Naive B cell (primary cell): ENCODE data around the gene EME1. TPM values are rescaled to one million over a fixed set of nuclear protein-coding genes. Genes with fewer than 3 reads are reported as not detected.
"Not testable (repeated sequence)": the region's sequence is repeated elsewhere in the genome, so short reads cannot be mapped to it uniquely, and the experiment has no call there.

Experiments
- ATAC-seq, 2 donors: fragments of 150-1000 bp; cut with Tn5 transposase; 2 replicates each; pipeline ENCODE4 v1.10.0; 2021; ENCODE audit warnings: low read depth in 2 of 2, mild to moderate bottlenecking in 2 of 2, moderate library complexity in 2 of 2
- DNase-seq: peaks from one replicate; pipeline ENCODE4 v3.0.0; 2022
- H3K27ac Mint-ChIP-seq, 6 donors: one replicate each; pipeline ENCODE4 v1.8.0; 2020 to 2022; ENCODE audit warnings: mild to moderate bottlenecking in 6 of 6, mixed read lengths in 6 of 6, moderate library complexity in 5 of 6, inconsistent platforms in 2 of 6
- H3K27me3 Mint-ChIP-seq, 3 donors: one replicate each; pipeline ENCODE4 v1.8.0; 2021 to 2022; ENCODE audit warnings: mixed read lengths in 3 of 3, mild to moderate bottlenecking in 1 of 3
- H3K36me3 Mint-ChIP-seq, 2 donors: one replicate each; pipeline ENCODE4 v1.8.0; 2020 to 2022; ENCODE audit warnings: mixed read lengths in 2 of 2, inconsistent platforms in 1 of 2, mild to moderate bottlenecking in 1 of 2
- H3K4me1 Mint-ChIP-seq, 3 donors: one replicate each; pipeline ENCODE4 v1.8.0; 2020 to 2022; ENCODE audit warnings: mixed read lengths in 3 of 3, inconsistent platforms in 1 of 3, mild to moderate bottlenecking in 1 of 3, moderate library complexity in 1 of 3
- H3K4me3 Mint-ChIP-seq, 8 donors: one replicate each; pipeline ENCODE4 v1.8.0; 2020 to 2022; ENCODE audit warnings: mild to moderate bottlenecking in 8 of 8, mixed read lengths in 8 of 8, moderate library complexity in 8 of 8, inconsistent platforms in 2 of 8
- H3K9me3 Mint-ChIP-seq, 7 donors: one replicate each; pipeline ENCODE4 v1.8.0; 2020 to 2022; ENCODE audit warnings: mixed read lengths in 7 of 7, mild to moderate bottlenecking in 5 of 7, inconsistent platforms in 2 of 7, moderate library complexity in 1 of 7
- polyA plus RNA-seq, 6 donors: library from polyadenylated mRNA; unstranded; fragments of 300-500 nt; fragmentation: Illumina TruSeq; gene quantifications; one replicate each; pipeline ENCODE4 v1.2.3, GENCODE V29; 2021; ENCODE audit warnings: low read depth in 6 of 6

The EME1 gene
- polyA plus RNA-seq, 6 donors from 2014 or later, result 0.36 to 0.87 (median 0.59) TPM; not detected in 2

DNA sequence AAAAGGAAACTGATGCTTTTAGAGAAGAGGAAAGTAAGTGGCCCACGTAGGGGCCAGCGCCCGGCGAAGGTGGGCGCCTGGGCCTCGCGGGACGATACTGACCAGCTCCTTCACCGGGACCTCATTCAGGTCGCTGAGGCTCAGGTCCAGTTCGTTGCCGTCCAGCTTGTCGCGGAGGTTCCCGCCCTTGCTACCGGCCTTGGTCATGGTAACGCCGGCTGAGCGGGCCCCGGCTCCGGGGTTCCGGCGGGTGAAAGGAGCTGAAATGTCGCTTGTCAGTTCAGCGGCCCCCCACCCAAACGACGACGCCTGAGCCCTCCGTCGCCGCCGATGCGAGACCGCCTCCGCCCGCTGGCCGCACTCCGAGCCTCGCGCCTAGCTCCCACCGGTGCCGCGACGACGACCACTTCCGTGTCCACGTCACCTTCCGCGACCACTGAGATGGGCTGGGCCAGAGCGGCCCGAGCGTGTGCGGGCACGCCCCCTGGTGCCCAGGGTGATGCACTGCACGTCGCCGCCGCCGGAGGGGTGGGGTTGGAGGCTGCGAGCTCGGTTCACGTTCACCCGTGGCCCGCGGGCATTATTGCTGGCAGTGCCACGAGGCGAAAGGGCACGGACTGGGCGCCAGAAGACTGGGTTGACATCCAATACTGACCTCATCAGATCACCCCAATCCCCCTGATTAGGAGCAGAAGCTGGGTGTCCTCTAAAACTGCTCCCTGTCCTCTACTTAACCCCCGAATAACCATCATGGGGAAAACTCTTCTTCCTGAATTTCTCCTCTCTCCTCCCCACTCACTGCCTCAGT is 24.3 kb downstream of the EME1 start, which contains the start of gene LRRC59:
LRRC59 (minus strand) TSS at position 413 of the 808 bp plus-strand sequence; CDS start at position 207, 206 bp downstream.
- Mint-ChIP-seq H3K27ac (peak within 1 kb of the TSS; percentile 78 to 97 (median 91)), H3K4me1 (peaks cover 28 to 45% (median 34%) of the 10 kb centered on the region in 3 donors), H3K4me3 (peak within 1 kb of the TSS; percentile 83 to 95 (median 92)), H3K27me3 (peaks cover 0 to 5% (median 0%) of the 10 kb centered on the region in 3 donors), H3K36me3 (peaks cover 0 to 17% of the 10 kb centered on the region in 2 donors), H3K9me3 (peaks cover 0 to 3% (median 0%) of the 10 kb centered on the region in 7 donors)
- ATAC-seq, result peak; percentile 96 to 97
- DNase-seq, result peak; percentile 93

DNA sequence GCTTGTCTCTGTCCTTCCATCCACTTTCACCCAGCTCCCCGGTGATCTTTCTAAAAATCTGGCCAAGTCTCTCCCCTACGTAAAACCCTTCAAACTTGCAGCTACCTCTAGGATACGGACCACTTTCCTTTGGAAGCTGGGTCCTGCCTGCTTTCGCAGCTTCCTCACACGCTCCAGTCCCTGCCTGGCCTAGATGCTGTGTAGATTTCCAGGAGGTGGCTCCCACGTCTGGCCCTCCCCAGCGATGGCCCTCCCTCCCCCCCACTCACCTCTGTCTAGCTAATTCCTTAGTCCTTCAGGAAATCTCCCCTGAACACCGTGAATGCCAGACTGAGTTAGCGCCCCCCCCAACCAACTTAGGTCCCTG is 24.9 kb downstream of the EME1 start:
- H3K4me3 Mint-ChIP-seq, result peak overlapping the region; percentile 83 to 95 (median 92)
- H3K4me1 Mint-ChIP-seq, result peaks cover 28 to 39% (median 34%) of the 10 kb centered on the region in 3 donors
- peaks cover 0 to 3% (median 0%) of the 10 kb centered on the region in 7 donors for H3K9me3 Mint-ChIP-seq
- H3K27ac Mint-ChIP-seq, result peak overlapping the region in 5 of 6 donors; percentile 88 to 97 (median 92)
- peaks cover 0 to 14% of the 10 kb centered on the region in 2 donors for H3K36me3 Mint-ChIP-seq
- H3K27me3 Mint-ChIP-seq, result peaks cover 0 to 5% (median 0%) of the 10 kb centered on the region in 3 donors
- no peak for ATAC-seq
- no peak for DNase-seq

DNA sequence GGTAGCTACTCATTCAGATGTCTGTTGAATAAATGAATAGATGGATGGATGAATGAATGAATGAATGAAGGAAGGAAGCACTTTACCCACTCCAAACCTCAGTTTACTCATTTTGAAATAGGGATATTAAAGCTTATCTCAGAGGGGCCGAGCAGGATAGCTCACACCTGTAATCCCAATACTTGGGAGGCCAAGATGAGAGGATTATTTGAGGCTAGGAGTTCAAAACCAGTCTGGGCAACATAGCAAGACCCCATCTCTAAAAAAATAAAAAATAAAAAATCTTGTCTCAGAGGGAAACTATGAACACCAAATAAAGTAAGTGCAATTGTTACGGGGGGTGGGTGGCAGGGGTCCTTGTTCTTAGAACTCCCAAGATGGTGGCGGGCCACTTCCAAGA is 25.6 kb downstream of the EME1 start:
- H3K27ac Mint-ChIP-seq, result not testable (repeated sequence)

DNA sequence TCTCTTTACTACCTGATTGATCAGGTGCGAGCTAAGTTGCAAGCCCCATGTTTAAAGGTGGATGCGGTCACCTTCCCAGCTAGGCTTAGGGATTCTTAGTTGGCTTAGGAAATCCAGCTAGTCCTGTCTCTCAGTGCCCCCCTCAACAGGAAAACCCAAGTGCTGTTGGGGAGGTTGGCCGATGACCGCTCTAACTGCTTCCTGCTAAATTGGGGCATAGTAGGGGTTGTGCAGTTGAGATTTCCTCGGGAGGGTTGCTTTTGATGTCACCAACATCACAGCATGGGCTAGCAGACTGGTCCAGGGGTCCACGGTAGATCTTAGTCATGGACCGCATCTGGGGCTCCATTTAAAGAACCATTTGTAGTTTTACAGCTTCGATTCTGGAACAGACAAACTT is 26.6 kb downstream of the EME1 start:
- H3K27me3 Mint-ChIP-seq, result peaks cover 7 to 15% (median 11%) of the 10 kb centered on the region in 3 donors
- H3K9me3 Mint-ChIP-seq, ATAC-seq, H3K27ac Mint-ChIP-seq, DNase-seq, H3K36me3 Mint-ChIP-seq: not testable (repeated sequence)
- peak overlapping the region in 1 of 8 donors; percentile 44 for H3K4me3 Mint-ChIP-seq
- peaks cover 26 to 30% (median 26%) of the 10 kb centered on the region in 3 donors for H3K4me1 Mint-ChIP-seq

More for the DNA sequence above, 25.6 kb downstream of the EME1 start:
- not testable (repeated sequence) for ATAC-seq, H3K27me3 Mint-ChIP-seq, H3K9me3 Mint-ChIP-seq, H3K36me3 Mint-ChIP-seq, DNase-seq
- peak overlapping the region in 4 of 8 donors; percentile 33 to 90 (median 70) for H3K4me3 Mint-ChIP-seq
- peaks cover 28 to 34% (median 33%) of the 10 kb centered on the region in 3 donors for H3K4me1 Mint-ChIP-seq

DNA sequence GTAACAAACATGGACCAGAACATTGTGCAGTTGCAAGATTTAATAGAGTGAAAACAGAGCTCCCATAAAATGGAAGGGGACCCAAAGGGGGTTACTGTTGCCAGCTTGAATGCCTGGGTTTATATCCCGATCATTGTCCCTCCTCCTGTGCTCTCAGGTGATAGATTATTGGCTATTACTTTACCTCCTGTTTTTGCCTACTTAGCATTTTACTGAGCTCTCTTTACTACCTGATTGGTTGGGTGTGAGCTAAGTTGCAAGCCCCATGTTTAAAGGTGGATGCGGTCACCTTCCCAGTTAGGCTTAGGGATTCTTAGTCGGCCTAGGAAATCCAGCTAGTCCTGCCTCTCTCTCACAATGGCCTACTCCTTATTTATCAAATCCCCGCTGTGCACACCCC is 32.3 kb downstream of the EME1 start:
- H3K27ac Mint-ChIP-seq, DNase-seq, H3K4me1 Mint-ChIP-seq, H3K4me3 Mint-ChIP-seq, ATAC-seq, H3K36me3 Mint-ChIP-seq, H3K9me3 Mint-ChIP-seq: not testable (repeated sequence)
- peaks cover 12 to 31% (median 31%) of the 10 kb centered on the region in 3 donors for H3K27me3 Mint-ChIP-seq

DNA sequence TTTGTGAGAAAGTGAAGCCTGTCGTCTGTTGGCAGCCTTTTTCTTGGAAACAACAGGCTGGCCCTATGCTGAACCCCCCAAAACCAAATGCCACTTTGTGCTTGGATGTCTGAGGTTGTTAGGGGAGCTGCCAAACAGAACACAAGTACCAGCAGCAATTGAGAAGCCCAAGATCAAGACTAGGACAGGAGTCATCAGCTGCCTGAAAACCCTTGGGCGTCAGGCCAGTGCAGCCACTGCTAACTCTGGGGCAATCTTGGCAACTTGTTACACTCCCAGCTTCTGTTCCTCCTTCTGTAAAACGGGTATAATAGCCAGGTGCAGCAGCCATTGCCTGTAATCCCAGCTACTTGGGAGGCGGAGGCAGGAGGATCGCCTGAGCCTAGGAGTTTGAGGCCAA is 33.5 kb downstream of the EME1 start:
- ATAC-seq, result no peak
- no peak for DNase-seq
- H3K4me3 Mint-ChIP-seq, result no peak overlapping the region
- H3K9me3 Mint-ChIP-seq, result no peaks in the 10 kb centered on the region
- peaks cover 0 to 5% (median 0%) of the 10 kb centered on the region in 3 donors for H3K4me1 Mint-ChIP-seq
- no peak overlapping the region for H3K27ac Mint-ChIP-seq
- H3K36me3 Mint-ChIP-seq, result no peaks in the 10 kb centered on the region
- peaks cover 12 to 32% (median 32%) of the 10 kb centered on the region in 3 donors for H3K27me3 Mint-ChIP-seq

DNA sequence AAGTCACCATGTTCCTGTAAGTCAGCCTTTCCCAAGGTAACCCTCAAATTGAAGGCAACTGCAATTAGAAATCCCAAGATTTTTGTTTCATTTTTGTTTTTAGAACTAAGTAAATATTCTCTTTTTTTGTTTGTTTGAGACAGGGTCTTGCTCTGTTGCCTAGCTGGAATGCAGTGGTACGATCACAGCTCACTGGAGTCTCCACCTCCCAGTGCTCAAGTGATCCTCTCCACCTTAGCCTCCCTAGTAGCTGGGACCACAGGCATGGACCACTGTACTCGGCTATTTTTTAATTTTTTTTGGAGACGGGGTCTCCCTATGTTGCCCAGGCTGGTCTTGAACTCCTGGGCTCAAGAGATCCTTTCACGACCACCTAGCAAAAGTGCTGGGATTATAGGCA is 34.9 kb downstream of the EME1 start:
- H3K27ac Mint-ChIP-seq, result peak overlapping the region in 1 of 6 donors; percentile 49
- H3K36me3 Mint-ChIP-seq, result no peaks in the 10 kb centered on the region
- H3K4me3 Mint-ChIP-seq, result no peak overlapping the region
- no peak for DNase-seq
- ATAC-seq, result no peak
- peaks cover 0 to 4% (median 0%) of the 10 kb centered on the region in 7 donors for H3K9me3 Mint-ChIP-seq
- peaks cover 0 to 5% (median 0%) of the 10 kb centered on the region in 3 donors for H3K4me1 Mint-ChIP-seq
- H3K27me3 Mint-ChIP-seq, result peaks cover 12 to 39% (median 28%) of the 10 kb centered on the region in 3 donors

DNA sequence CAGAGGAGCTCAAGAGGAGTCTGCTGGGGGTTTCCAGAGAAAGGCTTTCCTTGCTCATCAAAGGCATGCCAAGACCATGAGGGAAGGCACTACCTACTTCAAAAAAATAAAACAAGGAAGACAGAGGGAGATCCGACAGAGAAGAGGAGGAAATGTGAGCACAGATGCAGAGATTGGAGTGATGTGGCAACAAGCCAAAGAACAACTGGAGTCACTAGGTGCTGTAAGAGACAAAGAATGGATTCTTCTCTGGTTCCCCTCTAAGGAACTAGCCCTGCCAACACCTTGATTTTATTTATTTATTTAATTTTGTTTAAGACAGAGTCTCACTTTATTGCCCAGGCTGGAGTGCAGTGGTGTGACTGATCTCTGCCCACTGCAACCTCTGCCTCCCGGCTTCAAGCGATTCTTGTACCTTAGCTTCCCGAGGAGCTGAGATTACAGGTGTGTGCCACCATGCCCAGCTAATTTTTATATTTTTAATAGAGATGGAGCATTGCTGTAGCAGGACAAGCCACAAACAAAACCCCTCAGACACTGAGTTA is 39.2 kb downstream of the EME1 start:
- ATAC-seq (no peak), DNase-seq (no peak)
- Mint-ChIP-seq H3K27me3 (peaks cover 0 to 10% (median 8%) of the 10 kb centered on the region in 3 donors), H3K4me1 (no peaks in the 10 kb centered on the region), H3K36me3 (no peaks in the 10 kb centered on the region), H3K4me3 (no peak overlapping the region), H3K9me3 (peaks cover 0 to 4% (median 0%) of the 10 kb centered on the region in 7 donors), H3K27ac (no peak overlapping the region)

DNA sequence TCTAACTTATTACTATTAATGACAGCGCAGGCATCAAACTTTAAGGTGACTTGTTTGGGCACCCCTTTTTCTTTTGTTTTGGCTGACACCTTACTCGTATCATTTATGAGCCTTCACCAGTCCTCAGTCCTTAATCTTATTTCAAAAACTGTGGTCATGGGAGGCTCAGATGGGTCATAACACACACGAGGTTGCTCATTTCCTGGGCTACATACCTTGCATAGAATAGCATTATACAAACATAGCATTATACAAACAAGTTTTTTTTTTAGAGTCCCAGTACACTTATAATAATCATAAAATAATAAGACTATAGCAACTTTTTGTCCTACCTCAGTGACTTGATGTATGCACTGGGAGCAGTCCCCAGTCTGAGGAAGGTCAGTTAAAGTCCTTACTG is 41.8 kb downstream of the EME1 start:
- Mint-ChIP-seq H3K27ac (no peak overlapping the region), H3K36me3 (peaks cover 6 to 9% of the 10 kb centered on the region in 2 donors), H3K4me1 (peaks cover 0 to 8% (median 0%) of the 10 kb centered on the region in 3 donors), H3K4me3 (no peak overlapping the region), H3K9me3 (peaks cover 5 to 10% (median 6%) of the 10 kb centered on the region in 7 donors), H3K27me3 (peaks cover 0 to 10% (median 8%) of the 10 kb centered on the region in 3 donors)
- DNase-seq (no peak), ATAC-seq (no peak)

DNA sequence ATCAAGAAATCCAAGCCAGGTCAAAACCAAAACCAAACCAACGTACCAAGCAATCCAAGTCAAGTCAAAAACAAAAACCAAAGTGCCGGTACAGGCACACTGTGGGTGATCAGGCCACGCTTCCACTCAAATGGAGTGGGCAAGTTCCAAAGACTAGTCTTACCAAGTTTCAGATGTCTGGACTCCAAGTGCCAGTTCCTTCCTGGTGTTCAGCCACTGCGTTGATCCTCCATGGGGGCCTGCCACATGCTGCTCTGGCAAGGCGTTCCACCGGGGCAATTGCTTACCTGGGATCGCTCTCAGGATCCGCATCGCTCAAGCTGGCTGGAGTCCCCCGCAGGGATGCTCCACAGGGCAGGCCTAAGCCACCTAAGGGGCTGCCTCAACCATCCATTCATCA is 46.5 kb downstream of the EME1 start:
- peak overlapping the region in 3 of 8 donors; percentile 9 to 51 (median 45) for H3K4me3 Mint-ChIP-seq
- H3K4me1 Mint-ChIP-seq, result peaks cover 5 to 34% (median 10%) of the 10 kb centered on the region in 3 donors
- H3K9me3 Mint-ChIP-seq, H3K27ac Mint-ChIP-seq, H3K27me3 Mint-ChIP-seq, H3K36me3 Mint-ChIP-seq, ATAC-seq, DNase-seq: not testable (repeated sequence)

DNA sequence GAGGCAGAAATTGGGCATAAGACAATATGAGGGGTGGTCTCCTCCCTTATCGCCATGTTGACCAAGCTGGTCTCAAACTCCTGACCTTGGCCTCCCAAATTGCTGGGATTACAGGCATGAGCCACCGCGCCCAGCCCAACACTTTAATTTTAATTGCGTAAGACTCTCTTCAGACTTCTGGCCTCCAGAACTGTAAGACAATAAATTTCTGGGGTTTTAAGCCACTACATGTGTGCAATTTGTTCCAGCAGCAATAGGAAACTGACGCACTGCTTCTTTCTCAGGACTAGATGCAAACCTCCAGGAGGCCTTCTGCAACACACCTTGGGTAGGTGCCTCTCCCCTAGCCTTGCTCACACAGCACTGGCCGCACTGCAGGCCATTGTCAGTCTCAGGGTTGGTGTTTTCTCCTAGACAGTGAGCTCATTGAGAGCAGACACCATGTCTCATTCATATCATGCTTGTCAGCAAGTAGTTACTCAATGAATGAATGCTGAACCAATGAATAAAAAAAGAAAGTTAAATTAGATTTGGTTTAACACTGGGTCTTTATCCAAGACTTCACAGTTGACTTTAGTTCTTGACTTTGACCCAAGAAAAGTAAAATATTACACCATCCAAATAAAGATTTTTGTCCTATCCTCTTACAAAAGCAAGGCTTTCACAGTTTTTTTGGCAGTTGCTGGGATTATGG is 47.5 kb downstream of the EME1 start:
- ATAC-seq, result no peak
- H3K27ac Mint-ChIP-seq, result peak overlapping the region in 3 of 6 donors; percentile 91 to 96 (median 94)
- peaks cover 0 to 4% (median 0%) of the 10 kb centered on the region in 3 donors for H3K27me3 Mint-ChIP-seq
- peaks cover 6 to 9% of the 10 kb centered on the region in 2 donors for H3K36me3 Mint-ChIP-seq
- peaks cover 6 to 41% (median 11%) of the 10 kb centered on the region in 3 donors for H3K4me1 Mint-ChIP-seq
- H3K9me3 Mint-ChIP-seq, result peaks cover 4 to 8% (median 5%) of the 10 kb centered on the region in 7 donors
- peak overlapping the region in 3 of 8 donors; percentile 64 to 84 (median 83) for H3K4me3 Mint-ChIP-seq
- DNase-seq, result no peak

DNA sequence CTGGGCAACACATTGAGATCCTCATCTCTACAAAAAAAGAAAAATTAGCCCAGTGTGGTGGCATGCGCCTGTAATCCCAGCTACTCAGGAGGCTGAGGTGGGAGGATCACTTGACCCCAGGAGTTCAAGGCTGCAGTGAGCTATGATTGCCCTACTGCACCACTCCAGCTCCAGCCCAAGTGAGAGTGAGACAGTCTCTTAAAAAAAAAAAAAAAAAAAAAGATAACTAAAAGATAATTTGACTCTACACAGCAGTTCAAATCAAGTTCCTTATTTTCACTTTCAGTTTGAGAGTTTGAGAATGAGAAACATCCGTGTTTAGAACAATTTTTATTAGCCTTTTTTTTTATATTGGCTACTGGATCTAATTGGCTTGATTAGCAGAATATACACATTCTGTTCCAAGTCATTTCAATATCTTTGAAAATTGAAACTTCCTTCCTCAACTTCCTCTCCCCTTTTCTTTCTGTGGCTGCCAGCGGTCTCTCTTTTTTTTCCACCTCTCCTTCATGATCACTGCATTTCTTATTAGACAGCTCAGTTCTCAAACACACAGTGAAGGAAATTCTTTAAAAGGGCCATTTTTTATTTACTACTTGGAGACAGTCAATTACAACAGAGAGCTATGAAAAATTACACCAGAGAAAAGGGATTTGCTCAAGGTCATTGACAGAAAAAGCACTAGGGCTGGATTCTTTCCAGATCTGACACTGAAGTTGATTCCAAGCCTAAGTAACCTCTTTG is 48.5 kb downstream of the EME1 start:
- H3K4me3 Mint-ChIP-seq, result peak overlapping the region; percentile 51 to 88 (median 82)
- ATAC-seq (peak; percentile 42 to 45), DNase-seq (peak; percentile 39)
- peaks cover 0 to 4% (median 0%) of the 10 kb centered on the region in 3 donors for H3K27me3 Mint-ChIP-seq
- H3K4me1 Mint-ChIP-seq, result peaks cover 8 to 42% (median 16%) of the 10 kb centered on the region in 3 donors
- H3K27ac Mint-ChIP-seq, result peak overlapping the region; percentile 89 to 96 (median 92)
- peaks cover 6 to 9% of the 10 kb centered on the region in 2 donors for H3K36me3 Mint-ChIP-seq
- H3K9me3 Mint-ChIP-seq, result peaks cover 4 to 8% (median 5%) of the 10 kb centered on the region in 7 donors
